Stimulated activated naive B cell treated with anti-CD40 and anti-IgM and Interleukin-4, amounts not matched to agents 10 μg/mL and 1 μg/mL and 100 μg/mL, for 72 hours (primary cell): ENCODE results near the gene FURIN.
"Not testable (repeated sequence)": the region's sequence is repeated elsewhere in the genome, so short reads cannot be mapped to it uniquely, and the experiment has no call there.

Experiments
- ATAC-seq, 2 donors: fragments of 150-1000 bp; cut with Tn5 transposase; replicated peaks; 2 replicates each; pipeline ENCODE4 v1.10.0; 2021; ENCODE audit warnings: moderate library complexity in 1 of 2
- DNase-seq: peaks from one replicate; pipeline ENCODE4 v3.0.0; 2021
- H3K27ac Mint-ChIP-seq: one replicate; pipeline ENCODE4 v1.8.0; 2022; ENCODE audit warnings: mild to moderate bottlenecking, mixed read lengths
- H3K27me3 Mint-ChIP-seq, 2 donors: one replicate each; pipeline ENCODE4 v1.8.0; 2022; ENCODE audit warnings: mixed read lengths in 2 of 2
- H3K36me3 Mint-ChIP-seq, 2 donors: one replicate each; pipeline ENCODE4 v1.8.0; 2022; ENCODE audit warnings: mixed read lengths in 2 of 2, mild to moderate bottlenecking in 1 of 2
- H3K4me1 Mint-ChIP-seq, 2 donors: one replicate each; pipeline ENCODE4 v1.8.0; 2022; ENCODE audit warnings: mixed read lengths in 2 of 2, mild to moderate bottlenecking in 1 of 2
- H3K4me3 Mint-ChIP-seq, 2 donors: one replicate each; pipeline ENCODE4 v1.8.0; 2022; ENCODE audit warnings: mild to moderate bottlenecking in 2 of 2, mixed read lengths in 2 of 2, moderate library complexity in 1 of 2
- H3K9me3 Mint-ChIP-seq, 2 donors: one replicate each; pipeline ENCODE4 v1.8.0; 2022; ENCODE audit warnings: mixed read lengths in 2 of 2, mild to moderate bottlenecking in 1 of 2

FURIN gene

DNA sequence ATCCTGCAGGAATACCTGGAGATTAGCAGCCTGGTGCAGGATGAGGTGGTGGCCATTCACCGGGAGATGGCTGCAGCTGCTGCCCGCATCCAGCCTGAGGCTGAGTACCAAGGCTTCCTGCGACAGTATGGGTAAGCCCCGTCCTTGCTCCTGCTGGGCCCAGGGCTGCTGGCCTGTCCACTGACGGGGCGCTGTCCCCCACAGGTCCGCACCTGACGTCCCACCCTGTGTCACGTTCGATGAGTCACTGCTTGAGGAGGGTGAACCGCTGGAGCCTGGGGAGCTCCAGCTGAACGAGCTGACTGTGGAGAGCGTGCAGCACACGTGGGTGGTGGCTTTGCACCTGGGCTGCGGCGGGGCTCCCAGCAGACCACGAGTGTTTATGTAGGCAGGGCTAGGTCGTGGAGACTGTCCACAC is 20.9 kb downstream of the FURIN start:
- no peaks in the 10 kb centered on the region for H3K27me3 Mint-ChIP-seq
- peaks cover 13 to 26% of the 10 kb centered on the region in 2 donors for H3K4me1 Mint-ChIP-seq
- no peaks in the 10 kb centered on the region for H3K9me3 Mint-ChIP-seq
- no peak for ATAC-seq
- no peak for DNase-seq
- H3K36me3 Mint-ChIP-seq = peaks cover 6 to 18% of the 10 kb centered on the region in 2 donors
- H3K4me3 Mint-ChIP-seq = no peak overlapping the region
- H3K27ac Mint-ChIP-seq = no peak overlapping the region

DNA sequence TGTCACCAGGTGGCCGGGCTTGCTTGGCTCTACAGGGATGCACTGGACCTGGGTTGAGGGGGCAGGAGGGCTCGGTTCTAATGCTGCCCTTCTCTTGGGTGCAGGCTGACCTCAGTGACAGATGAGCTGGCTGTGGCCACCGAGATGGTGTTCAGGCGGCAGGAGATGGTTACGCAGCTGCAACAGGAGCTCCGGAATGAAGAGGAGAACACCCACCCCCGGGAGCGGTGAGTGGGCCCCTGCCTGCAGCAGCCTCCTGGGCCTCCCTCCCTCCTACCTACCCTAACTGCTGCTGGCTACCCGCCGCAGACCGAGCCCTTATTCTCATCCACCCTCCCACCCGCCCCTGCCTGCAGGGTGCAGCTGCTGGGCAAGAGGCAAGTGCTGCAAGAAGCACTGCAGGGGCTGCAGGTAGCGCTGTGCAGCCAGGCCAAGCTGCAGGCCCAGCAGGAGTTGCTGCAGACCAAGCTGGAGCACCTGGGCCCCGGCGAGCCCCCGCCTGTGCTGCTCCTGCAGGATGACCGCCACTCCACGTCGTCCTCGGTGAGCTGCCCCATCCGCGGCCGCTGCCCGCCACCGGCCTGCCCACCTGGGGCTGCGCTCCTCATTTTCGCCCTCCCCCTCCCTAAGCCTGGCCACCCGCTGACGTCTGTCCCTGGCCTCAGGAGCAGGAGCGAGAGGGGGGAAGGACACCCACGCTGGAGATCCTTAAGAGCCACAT is 21.5 kb downstream of the FURIN start:
- H3K36me3 Mint-ChIP-seq = peaks cover 6 to 19% of the 10 kb centered on the region in 2 donors
- no peak overlapping the region for H3K27ac Mint-ChIP-seq
- ATAC-seq = no peak
- peaks cover 12 to 20% of the 10 kb centered on the region in 2 donors for H3K4me1 Mint-ChIP-seq
- no peaks in the 10 kb centered on the region for H3K9me3 Mint-ChIP-seq
- H3K27me3 Mint-ChIP-seq = no peaks in the 10 kb centered on the region
- DNase-seq = no peak
- no peak overlapping the region for H3K4me3 Mint-ChIP-seq

DNA sequence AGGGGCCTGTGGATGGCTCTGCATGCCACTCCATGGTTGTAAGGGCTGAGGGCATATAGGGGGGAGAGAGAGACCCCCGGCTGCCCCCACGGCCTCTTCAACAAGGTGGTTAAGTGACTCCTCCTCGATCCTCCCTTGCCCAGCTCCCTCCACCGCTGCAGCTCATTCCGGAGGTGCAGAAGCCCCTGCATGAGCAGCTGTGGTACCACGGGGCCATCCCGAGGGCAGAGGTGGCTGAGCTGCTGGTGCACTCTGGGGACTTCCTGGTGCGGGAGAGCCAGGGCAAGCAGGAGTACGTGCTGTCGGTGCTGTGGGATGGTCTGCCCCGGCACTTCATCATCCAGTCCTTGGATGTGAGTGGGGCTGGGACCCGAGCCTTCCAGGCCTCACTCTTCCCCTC is 22.5 kb downstream of the FURIN start:
- DNase-seq (no peak), ATAC-seq (no peak)
- H3K27ac Mint-ChIP-seq = no peak overlapping the region
- H3K36me3 Mint-ChIP-seq = peaks cover 10 to 23% of the 10 kb centered on the region in 2 donors
- peaks cover 8 to 18% of the 10 kb centered on the region in 2 donors for H3K4me1 Mint-ChIP-seq
- H3K9me3 Mint-ChIP-seq = peaks cover 0 to 2% of the 10 kb centered on the region in 2 donors
- H3K27me3 Mint-ChIP-seq = no peaks in the 10 kb centered on the region
- no peak overlapping the region for H3K4me3 Mint-ChIP-seq

DNA sequence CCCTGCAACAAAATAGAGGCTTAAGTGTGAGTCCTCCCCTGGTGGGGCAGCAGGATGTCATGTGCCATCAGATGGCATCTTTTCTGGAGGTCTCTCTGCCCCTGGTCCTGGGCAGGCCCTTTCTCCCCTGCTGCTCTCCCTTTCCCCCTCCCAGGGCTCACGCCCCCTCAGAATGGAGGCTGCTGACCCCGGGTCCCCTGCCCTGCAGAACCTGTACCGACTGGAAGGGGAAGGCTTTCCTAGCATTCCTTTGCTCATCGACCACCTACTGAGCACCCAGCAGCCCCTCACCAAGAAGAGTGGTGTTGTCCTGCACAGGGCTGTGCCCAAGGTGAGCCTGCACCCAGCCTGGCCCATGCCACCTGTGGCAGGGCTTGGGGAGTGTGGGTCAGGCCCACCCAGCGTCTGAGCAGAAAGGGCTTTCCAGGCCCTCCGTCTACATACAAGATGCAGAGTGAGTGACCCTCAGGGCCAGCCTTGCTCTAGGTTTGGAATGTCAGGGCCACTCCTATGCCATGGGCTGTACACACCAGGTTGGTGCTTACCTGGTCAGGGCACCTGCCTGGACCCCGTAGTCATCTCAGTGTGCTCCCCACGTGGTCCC is 23.1 kb downstream of the FURIN start:
- H3K27ac Mint-ChIP-seq = no peak overlapping the region
- no peak overlapping the region for H3K4me3 Mint-ChIP-seq
- no peak for DNase-seq
- peaks cover 10 to 18% of the 10 kb centered on the region in 2 donors for H3K4me1 Mint-ChIP-seq
- peaks cover 0 to 2% of the 10 kb centered on the region in 2 donors for H3K9me3 Mint-ChIP-seq
- no peak for ATAC-seq
- H3K27me3 Mint-ChIP-seq = no peaks in the 10 kb centered on the region
- H3K36me3 Mint-ChIP-seq = peaks cover 10 to 25% of the 10 kb centered on the region in 2 donors

DNA sequence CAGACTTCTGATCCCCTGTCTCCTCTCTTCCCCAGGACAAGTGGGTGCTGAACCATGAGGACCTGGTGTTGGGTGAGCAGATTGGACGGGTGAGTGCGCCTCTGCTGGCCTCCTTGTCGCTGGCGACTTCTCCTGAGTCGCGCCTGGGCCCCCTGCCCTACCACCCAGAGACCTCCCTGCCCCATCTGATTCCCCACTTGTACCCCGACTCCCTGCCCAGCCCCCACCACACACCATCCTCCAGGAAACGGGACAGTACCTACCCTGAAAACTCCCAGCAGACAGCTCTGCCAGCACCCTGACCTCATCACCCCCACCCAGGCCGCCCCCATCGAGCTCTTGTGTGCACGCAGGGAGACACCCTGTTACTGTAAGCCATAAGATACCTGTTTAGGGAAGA is 23.6 kb downstream of the FURIN start:
- peaks cover 10 to 25% of the 10 kb centered on the region in 2 donors for H3K36me3 Mint-ChIP-seq
- no peak for DNase-seq
- peaks cover 0 to 2% of the 10 kb centered on the region in 2 donors for H3K9me3 Mint-ChIP-seq

DNA sequence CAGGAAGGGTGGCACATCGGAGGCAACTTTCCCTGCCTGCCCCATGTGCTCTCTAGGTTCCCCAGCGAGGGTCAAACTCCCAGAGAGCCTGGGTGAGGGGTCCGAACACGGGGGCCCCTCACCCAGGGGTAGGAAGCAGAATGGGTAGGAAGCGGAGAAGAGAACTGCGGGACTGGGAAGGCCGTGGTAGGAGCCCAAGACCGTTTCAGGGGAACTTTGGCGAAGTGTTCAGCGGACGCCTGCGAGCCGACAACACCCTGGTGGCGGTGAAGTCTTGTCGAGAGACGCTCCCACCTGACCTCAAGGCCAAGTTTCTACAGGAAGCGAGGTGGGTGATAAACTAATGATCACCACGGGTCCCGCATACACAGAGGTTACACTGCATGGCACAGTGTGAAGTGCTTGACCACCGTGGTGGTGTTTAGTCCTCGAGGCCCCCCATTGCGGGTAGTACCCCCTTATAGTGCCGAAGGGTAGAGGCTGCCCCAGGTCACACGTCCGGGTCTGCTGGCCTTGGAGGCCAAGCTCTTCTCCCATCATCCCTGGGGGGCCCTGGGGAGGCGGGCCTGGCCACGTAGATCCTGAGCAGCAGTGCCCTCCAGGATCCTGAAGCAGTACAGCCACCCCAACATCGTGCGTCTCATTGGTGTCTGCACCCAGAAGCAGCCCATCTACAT is 24.2 kb downstream of the FURIN start:
- ATAC-seq (no peak), DNase-seq (no peak)
- Mint-ChIP-seq H3K27me3 (no peaks in the 10 kb centered on the region), H3K4me1 (peaks cover 22 to 29% of the 10 kb centered on the region in 2 donors), H3K27ac (no peak overlapping the region), H3K4me3 (no peak overlapping the region), H3K9me3 (peaks cover 0 to 2% of the 10 kb centered on the region in 2 donors), H3K36me3 (peaks cover 10 to 25% of the 10 kb centered on the region in 2 donors)

More for the DNA sequence above, 23.6 kb downstream of the FURIN start:
- H3K27ac Mint-ChIP-seq = peak overlapping the region; percentile 59
- ATAC-seq = no peak
- peaks cover 16 to 23% of the 10 kb centered on the region in 2 donors for H3K4me1 Mint-ChIP-seq
- H3K27me3 Mint-ChIP-seq = no peaks in the 10 kb centered on the region
- no peak overlapping the region for H3K4me3 Mint-ChIP-seq

DNA sequence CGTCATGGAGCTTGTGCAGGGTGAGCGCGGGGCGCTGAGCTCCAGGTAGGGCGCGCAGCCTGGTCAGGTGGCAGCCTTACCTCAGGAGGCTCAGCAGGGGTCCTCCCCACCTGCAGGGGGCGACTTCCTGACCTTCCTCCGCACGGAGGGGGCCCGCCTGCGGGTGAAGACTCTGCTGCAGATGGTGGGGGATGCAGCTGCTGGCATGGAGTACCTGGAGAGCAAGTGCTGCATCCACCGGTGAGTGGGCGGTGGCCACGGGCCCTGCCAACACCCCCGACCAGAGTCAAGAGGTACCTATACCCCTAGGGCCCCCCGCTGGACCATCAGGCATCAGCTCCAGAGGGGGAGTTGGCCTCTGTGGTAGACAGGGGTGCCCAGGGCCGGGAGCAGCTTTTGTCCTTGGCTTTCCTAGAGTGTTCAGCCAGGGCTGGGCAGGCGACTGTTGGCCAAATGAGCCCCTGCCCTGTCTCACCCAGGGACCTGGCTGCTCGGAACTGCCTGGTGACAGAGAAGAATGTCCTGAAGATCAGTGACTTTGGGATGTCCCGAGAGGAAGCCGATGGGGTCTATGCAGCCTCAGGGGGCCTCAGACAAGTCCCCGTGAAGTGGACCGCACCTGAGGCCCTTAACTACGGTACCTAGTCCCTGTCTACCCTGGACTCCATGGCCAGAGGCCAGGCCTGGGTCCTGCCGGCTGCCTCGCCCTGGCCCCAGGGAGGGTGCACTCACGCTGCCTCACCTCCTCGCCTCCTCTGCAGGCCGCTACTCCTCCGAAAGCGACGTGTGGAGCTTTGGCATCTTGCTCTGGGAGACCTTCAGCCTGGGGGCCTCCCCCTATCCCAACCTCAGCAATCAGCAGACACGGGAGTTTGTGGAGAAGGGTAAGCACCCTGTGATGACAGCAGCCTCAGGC is 25.0 kb downstream of the FURIN start:
- no peak for ATAC-seq
- Mint-ChIP-seq H3K4me1 (peaks cover 26 to 36% of the 10 kb centered on the region in 2 donors), H3K27ac (no peak overlapping the region), H3K9me3 (peaks cover 0 to 2% of the 10 kb centered on the region in 2 donors), H3K4me3 (no peak overlapping the region), H3K27me3 (no peaks in the 10 kb centered on the region), H3K36me3 (peaks cover 10 to 25% of the 10 kb centered on the region in 2 donors)
- no peak for DNase-seq

DNA sequence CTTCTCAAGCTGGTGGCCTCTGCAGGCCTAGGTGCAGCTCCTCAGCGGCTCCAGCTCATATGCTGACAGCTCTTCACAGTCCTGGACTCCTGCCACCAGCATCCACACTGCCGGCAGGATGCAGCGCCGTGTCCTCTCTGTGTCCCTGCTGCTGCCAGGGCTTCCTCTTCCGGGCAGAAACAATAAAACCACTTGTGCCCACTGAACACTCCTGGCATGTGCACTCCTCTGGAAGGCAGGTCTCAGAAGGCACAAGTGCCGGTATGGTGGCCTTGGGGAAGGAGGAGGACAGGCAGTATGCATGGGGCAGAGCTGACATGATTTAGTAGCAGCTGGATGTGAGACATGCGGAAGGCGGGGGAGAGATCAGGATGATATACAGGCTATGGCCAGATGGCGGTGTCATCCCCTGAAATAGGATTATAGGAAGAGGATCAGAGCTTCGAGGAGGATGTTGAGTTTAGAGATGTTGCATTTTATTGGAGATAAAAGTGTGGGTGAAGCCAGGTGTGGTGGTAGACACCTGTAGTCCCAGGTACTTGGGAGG is 27.3 kb downstream of the FURIN start:
- DNase-seq (no peak), ATAC-seq (no peak)
- H3K36me3 Mint-ChIP-seq = peaks cover 10 to 17% of the 10 kb centered on the region in 2 donors
- H3K27me3 Mint-ChIP-seq = no peaks in the 10 kb centered on the region
- peak overlapping the region; percentile 38 for H3K27ac Mint-ChIP-seq
- H3K4me1 Mint-ChIP-seq = peaks cover 31 to 35% of the 10 kb centered on the region in 2 donors
- peaks cover 0 to 2% of the 10 kb centered on the region in 2 donors for H3K9me3 Mint-ChIP-seq
- H3K4me3 Mint-ChIP-seq = no peak overlapping the region

DNA sequence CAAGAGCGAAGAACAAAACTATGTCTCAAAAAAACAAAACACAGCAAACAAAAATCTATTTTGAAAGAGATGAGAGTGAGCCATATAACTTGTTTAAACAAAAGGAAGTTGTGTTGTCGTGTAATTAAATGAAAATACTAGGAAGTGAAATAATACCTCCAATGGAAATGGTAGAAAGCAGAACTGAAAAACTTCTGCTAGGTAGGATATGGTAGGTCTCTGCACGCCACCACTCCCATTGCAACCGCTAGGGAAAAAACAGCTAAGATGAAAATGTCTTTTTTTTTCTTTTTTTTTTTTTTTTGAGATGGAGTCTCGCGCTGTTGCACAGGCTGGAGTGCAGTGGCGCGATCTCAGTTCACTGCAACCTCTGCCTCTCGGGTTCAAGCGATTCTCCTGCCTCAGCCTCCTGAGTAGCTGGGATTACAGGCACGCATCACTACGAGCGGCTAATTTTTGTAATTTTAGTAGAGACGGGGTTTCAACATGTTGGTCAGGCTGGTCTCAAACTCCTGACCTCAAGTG is 28.8 kb downstream of the FURIN start:
- H3K4me1 Mint-ChIP-seq = peaks cover 39 to 48% of the 10 kb centered on the region in 2 donors
- peak overlapping the region; percentile 89 for H3K27ac Mint-ChIP-seq
- H3K27me3 Mint-ChIP-seq, H3K9me3 Mint-ChIP-seq: not testable (repeated sequence)
- H3K4me3 Mint-ChIP-seq = peak overlapping the region; percentile 37 to 50
- ATAC-seq (peak; percentile 92 to 93), DNase-seq (peak; percentile 43)
- peaks cover 7 to 17% of the 10 kb centered on the region in 2 donors for H3K36me3 Mint-ChIP-seq

DNA sequence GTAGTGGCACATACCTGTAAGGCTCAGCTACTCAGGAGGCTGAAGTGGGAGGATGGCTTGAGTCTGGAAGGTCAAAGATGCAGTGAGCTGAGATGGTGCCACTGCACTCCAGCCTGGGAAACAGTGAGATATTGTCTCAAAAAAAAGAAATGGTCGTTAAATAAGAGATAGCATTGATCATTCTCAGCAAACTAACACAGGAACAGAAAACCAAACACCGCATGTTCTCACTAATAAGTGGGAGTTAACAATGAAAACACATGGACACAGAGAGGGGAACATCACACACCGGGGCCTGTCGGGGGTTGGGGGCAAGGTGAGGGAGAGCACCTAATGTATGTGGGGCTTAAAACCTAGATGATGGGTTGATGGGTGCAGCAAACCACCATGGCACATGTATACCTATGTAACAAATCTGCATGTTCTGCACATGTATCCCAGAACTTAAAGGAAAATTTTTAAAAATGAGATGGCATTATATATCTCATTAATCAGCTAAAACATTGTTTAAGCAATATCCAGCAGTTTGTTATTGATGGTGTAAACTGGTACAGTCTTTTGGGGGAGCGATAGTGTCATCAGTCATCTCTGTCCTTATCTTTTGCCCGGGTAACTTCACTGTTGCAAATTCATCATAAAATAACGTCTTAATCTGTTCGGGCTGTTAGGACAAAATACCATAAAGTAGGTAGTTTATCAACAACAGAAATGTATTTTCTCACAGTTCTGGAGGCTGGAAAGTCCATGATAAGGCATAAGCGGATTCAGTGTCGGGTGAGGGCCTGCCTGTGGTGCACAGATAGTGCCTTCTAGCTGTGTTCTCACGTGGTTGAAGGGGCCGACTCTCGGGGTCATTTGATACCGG is 33.0 kb downstream of the FURIN start:
- H3K27me3 Mint-ChIP-seq = no peaks in the 10 kb centered on the region
- H3K4me1 Mint-ChIP-seq = peaks cover 34 to 52% of the 10 kb centered on the region in 2 donors
- H3K36me3 Mint-ChIP-seq = peaks cover 13 to 18% of the 10 kb centered on the region in 2 donors
- peak overlapping the region; percentile 93 for H3K27ac Mint-ChIP-seq
- no peak for ATAC-seq
- H3K9me3 Mint-ChIP-seq = no peaks in the 10 kb centered on the region
- no peak for DNase-seq
- peak overlapping the region; percentile 76 to 87 for H3K4me3 Mint-ChIP-seq

DNA sequence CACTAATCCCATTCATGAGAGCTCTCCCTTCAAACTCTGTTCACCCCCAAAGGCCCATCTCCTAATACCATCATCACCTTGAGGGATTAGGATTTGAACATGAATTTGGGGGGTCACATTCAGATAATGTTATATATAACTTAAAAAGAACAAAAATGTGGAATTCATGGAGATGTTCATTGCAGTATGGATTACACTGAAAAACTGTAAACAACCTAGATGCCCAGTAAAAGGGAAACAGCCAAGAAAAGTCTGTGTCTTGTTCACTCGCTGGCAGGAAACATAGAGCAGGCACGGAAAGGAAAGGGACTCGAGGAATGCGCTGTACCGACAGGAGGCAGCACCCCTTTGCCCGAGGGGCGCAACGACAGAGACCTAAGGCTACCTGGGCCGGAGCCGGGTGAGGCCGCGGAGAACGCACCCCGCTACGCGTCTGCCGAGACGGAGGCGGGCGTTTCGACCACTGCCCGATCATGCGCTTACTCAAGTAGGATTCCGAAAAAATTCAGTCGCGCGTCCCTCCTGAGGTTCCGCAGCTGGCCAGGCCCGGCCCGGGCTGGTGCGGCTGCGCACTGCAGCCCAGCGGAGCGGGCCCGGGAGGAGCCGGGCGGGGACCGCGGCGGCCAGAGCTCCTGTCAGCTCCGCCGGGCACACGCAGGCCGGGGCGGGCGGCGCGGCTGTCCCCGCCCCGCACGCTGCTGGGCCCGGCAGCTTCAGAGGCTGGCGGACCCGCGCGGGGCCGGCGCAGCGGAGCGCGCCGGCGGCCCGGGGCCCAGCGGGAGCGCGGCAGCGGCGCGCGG is 33.9 kb downstream of the FURIN start:
- Mint-ChIP-seq H3K36me3 (peaks cover 19 to 25% of the 10 kb centered on the region in 2 donors), H3K4me1 (peaks cover 26 to 44% of the 10 kb centered on the region in 2 donors), H3K27me3 (no peaks in the 10 kb centered on the region), H3K27ac (peak overlapping the region; percentile 93), H3K9me3 (no peaks in the 10 kb centered on the region), H3K4me3 (peak overlapping the region; percentile 83 to 87)
- DNase-seq (peak; percentile 73), ATAC-seq (peak; percentile 84 to 86)
